ENCODE data around the gene PRKAR1B. TPM values are rescaled to one million over a fixed set of nuclear protein-coding genes. Genes with fewer than 3 reads are reported as not detected.
"Not testable (repeated sequence)": the region's sequence is repeated elsewhere in the genome, so short reads cannot be mapped to it uniquely, and the experiment has no call there.

PRKAR1B gene
- total RNA-seq, 1 donor from 2014 or later: 16.5 TPM

DNA sequence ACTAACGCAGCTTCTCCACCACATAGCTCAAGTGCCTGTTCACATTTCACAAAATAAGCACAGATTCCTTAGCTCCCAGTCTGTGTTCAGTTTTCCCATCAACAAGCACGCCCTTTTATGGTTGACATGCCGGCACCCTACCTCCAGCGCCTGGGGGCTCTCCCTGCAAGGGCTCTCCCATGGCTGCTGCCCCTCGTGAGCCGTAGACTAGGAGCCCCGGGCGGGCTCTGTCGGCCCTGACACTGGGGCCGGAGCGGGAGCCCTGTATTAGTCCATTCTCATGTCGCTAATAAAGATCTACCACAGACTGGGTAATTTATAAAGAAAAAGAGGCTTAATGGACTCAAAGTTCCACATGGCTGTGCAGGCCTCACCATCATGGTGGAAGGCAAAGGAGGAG lies 34.0 kb upstream of the PRKAR1B start:
- ATAC-seq (ENCODE audit: poor library complexity) (no peak), DNase-seq (no peak)
- intact Hi-C loops (cut with DNase I): no loop called here

DNA sequence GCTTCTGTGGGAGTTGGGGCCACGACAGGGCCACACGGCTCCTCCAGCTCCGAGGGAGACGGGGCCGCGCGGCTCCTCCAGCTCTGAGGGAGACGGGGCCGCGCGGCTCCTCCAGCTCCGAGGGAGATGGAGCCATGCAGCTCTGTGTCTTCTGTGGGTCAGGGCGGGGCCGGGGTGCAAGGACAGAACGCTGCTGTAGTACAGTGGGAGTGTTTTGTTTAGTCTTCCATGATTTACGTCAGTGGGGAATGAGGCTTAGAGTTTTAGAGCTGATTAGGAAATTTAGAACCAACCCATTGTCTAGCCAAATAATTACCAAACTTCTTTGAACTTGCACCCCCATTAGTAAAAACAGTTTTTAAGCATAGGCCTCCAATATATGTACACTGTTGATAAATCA lies 32.9 kb upstream of the PRKAR1B start:
- DNase-seq (no peak), ATAC-seq (ENCODE audit: poor library complexity) (no peak)
- intact Hi-C loops (cut with DNase I): no loop called here

GRCh38 chr7:759569-759968 lies 32.5 kb upstream of the PRKAR1B start:
- intact Hi-C loops (cut with DNase I): no loop called here
- DNase-seq (no peak), ATAC-seq (ENCODE audit: poor library complexity) (no peak)

GRCh38 chr7:757741-758163 lies 30.7 kb upstream of the PRKAR1B start:
- intact Hi-C loops (cut with DNase I): no loop called here
- no peak for ATAC-seq (ENCODE audit: poor library complexity)
- DNase-seq: peak; percentile 10

- intact Hi-C loops (cut with DNase I): no loop called here
- DNase-seq: peak; percentile 26
- ATAC-seq (ENCODE audit: poor library complexity): no peak
Measured at GRCh38 chr7:756928-757560, 30.0 kb upstream of the PRKAR1B start.

DNA sequence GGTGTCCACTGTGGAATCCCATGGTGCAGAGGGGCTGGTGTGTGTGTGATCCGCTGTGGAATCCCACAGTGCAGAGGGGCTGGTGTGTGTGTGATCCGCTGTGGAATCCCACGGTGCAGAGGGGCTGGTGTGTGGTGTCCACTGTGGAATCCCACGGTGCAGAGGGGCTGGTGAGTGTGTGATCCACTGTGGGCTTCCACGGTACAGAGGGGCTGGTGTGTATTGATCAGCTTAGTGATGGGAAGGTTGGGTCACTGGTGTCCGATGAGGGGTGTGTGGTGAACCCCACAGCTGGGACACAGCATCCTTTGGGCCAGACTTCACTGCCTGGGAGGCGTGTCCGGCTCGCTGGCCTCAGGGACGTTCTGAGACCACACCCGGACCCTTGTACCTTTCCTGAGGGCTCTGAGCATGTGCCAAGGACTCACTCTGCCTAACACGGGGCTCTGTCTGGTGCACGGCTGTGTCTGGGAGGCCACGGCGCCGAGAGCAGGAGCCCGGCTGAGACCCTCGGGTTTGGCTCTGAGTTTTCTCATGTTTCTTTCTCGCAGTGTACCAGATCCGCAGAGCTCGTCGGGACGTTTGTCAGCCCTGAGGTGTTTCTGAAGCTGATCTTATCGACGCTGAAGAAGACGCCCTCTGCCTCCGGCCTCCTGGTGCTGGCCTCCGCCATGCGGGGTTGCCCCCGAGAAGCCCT lies 29.3 kb upstream of the PRKAR1B start:
- peak; percentile 24 for DNase-seq
- intact Hi-C loops (cut with DNase I): no loop called here
- no peak for ATAC-seq (ENCODE audit: poor library complexity)

GRCh38 chr7:755413-755805 lies 28.3 kb upstream of the PRKAR1B start:
- intact Hi-C loops (cut with DNase I): no loop called here
- DNase-seq (peak; percentile 8), ATAC-seq (ENCODE audit: poor library complexity) (no peak)

GRCh38 chr7:754531-755412 lies 27.7 kb upstream of the PRKAR1B start:
- DNase-seq: peak; percentile 39

GRCh38 chr7:753190-753589 lies 26.1 kb upstream of the PRKAR1B start:
- intact Hi-C loops (cut with DNase I): no loop called here
- DNase-seq: peak; percentile 14
- no peak for ATAC-seq (ENCODE audit: poor library complexity)

More at GRCh38 chr7:754531-755412, 27.7 kb upstream of the PRKAR1B start:
- intact Hi-C loops (cut with DNase I): no loop called here
- no peak for ATAC-seq (ENCODE audit: poor library complexity)

- DNase-seq: peak; percentile 39
- intact Hi-C loops (cut with DNase I); ATAC-seq (ENCODE audit: poor library complexity): not testable (repeated sequence)
Measured at GRCh38 chr7:752256-752655, 25.2 kb upstream of the PRKAR1B start.

DNA sequence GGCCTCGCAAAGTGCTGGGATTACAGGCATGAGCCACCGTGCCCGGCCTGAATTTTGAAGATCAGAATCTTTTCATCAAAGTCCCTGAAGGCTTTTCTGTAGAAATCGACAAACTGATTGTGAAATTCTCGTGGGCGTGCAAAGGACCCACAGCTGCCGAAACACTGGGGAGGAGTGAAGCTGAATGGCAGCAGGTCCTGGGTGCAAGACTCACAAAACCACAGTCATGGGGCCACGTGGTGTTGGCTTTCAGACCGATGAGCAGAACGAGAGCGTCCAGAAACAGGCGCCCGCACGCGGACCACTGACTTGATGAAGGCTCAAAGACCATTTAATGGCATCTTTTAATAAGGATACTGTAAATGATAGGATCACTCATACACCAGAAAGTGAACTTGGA lies 24.7 kb upstream of the PRKAR1B start:
- peak; percentile 17 for DNase-seq
- no peak for ATAC-seq (ENCODE audit: poor library complexity)
- intact Hi-C loops (cut with DNase I): no loop called here

DNA sequence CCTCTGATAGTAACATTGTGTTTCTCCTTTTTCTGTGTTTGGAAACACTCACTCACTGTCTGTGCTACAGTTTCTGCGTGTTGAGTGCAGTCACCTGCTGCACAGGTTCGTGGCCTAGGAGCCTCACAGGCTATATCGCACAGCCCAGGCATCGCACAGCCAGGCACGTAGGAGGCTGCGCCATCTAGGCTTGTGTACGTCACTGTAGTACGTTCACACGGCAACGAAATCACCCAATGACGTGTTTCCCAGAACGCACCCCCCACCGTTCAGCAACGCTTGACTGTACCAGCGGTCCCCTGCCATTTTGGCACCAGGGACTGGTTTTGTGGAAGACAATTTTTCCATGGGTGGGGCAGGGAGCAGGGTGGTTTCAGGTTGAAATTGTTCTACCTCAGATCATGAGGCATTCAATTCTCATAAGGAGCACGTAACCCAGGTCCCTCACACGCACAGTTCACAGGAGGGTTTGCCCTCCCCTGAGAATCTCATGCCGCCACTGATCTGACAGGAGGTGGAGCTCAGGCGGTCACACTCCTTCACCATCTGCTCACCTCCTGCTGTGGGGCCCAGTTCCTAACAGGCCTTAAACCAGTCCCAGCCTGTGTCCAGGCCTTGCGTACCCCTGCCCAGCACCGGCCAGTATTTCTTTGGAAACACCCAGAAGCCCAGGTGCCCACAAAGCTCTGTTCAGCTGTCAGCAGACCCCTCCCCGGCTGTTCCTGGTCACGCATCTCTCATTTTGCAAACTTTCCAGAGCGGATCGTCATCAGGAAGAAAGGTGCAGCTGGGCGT lies 23.2 kb upstream of the PRKAR1B start:
- ATAC-seq (ENCODE audit: poor library complexity) (no peak), DNase-seq (peak; percentile 29)
- intact Hi-C loops (cut with DNase I): no loop called here

DNA sequence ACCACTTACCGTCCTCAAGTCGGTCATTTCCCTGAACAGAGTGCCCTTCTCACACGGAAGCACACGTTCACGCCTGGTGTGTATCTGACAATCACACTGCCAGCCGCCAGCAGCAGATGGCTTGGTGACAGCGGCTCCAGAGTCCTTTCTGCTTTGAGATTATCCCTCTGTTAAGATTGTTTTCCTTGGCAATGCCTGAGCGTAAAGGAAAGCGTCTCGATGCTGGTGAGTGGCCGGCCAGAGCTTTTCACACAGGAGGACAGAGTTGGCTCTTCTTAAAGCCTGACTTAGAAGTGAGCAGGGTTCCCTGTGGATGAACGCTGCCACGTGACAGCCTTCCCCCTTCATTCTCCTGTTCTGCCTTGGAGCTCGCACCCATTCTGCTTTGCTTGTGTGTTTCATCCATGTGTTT lies 22.1 kb upstream of the PRKAR1B start:
- intact Hi-C loops (cut with DNase I): no loop called here
- ATAC-seq (ENCODE audit: poor library complexity): peak; percentile 75
- peak; percentile 67 for DNase-seq

GRCh38 chr7:748446-748845 lies 21.4 kb upstream of the PRKAR1B start:
- DNase-seq: peak; percentile 24
- intact Hi-C loops (cut with DNase I): no loop called here
- ATAC-seq (ENCODE audit: poor library complexity): peak; percentile 10

GRCh38 chr7:747186-747585 lies 20.1 kb upstream of the PRKAR1B start:
- peak; percentile 27 for DNase-seq
- intact Hi-C loops (cut with DNase I): no loop called here
- no peak for ATAC-seq (ENCODE audit: poor library complexity)

DNA sequence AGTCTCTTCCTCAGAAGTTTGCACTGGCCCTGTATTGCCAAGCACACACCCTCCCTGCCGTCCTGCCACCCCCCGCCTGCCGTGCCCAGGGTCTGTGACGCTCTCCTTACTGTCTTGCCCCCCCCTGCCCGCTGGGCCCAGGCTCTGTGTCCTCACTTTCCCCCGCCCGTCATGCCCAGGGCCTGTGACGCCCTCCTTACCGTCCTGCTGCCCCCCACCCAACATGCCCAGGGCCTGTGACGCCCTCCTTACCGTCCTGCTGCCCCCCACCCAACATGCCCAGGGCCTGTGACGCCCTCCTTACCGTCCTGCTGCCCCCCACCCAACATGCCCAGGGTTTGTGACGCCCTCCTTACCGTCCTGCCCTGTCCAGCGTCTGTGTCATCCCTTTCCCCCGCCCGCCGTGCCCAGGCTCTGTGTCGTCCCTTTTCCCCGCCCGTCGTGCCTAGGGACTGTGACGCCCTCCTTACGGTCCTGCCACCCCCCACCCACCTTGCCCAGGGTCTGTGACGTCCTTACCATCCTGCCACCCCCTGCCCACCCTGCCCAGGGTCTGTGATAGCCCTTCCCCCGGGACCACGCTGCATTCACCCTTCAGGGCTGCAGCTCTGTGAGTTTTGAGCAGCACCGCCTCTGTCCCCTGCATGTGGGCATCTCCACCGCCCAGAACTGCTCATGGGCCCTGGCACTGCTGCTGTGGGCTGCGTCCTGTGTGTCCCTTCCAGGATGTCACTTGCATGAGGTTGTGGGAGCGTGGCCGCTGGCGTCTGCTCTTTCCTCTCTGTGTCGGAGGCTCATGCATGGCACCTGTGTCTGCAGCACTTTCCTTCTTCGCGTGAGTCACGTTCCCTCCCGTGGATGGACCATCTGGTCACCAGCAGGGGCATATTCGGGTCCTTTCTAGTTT lies 19.3 kb upstream of the PRKAR1B start:
- ATAC-seq (ENCODE audit: poor library complexity) (peak; percentile 13), DNase-seq (peak; percentile 37)
- intact Hi-C loops (cut with DNase I): no loop called here

DNA sequence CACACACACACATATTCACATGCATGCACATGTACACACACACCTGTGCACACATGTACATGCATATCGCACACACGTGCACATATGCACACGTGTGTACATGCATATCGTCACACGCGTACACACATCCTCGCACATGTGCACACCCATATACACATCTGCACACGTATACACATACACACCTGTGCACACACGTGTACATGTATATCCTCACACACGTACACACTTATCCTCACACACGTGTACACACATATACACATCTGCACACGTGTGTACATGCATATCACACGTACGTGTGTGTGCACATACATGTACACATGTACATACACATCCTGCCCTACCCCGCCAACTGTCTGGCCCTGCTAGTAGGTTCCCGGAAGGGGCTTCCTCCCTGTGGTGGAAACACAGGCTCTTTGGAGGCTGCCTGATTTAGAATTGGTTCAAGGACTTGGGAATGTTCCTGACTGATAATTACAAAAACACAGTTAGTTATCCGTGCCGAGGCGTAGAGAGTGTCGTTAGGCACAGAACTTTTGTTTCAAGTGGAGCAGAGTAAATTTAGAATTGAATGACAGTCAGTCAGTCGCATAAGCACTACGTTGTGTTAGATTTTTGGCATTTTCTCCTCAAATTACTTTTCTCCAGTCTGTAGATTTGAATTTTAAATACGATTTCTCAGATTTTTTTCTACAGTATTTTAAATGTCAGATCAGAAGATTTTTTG lies 18.5 kb upstream of the PRKAR1B start:
- ATAC-seq (ENCODE audit: poor library complexity): peak; percentile 77
- DNase-seq: peak; percentile 9
- intact Hi-C loops (cut with DNase I): no loop called here
